Upper lobe of right lung (tissue), 1 donor: ENCODE data around the gene PIGN. TPM values are rescaled to one million over a fixed set of nuclear protein-coding genes. Genes with fewer than 3 reads are reported as not detected.

Source experiments
- ATAC-seq: fragments of 200-7000 bp; cut with Tn5 transposase; one replicate; pipeline ENCODE4 v1.9.1; 2020; ENCODE audit warnings: mild to moderate bottlenecking, moderate library complexity
- DNase-seq: peaks from one replicate; pipeline ENCODE4 v3.0.0-alpha.2; 2020
- H3K27ac ChIP-seq: fragments of 200-600 bp; one replicate; pipeline ENCODE4 v1.8.0; 2022
- H3K27me3 ChIP-seq: fragments of 200-600 bp; one replicate; pipeline ENCODE4 v1.8.0; 2022; ENCODE audit warnings: mild to moderate bottlenecking
- H3K36me3 ChIP-seq: fragments of 200-600 bp; one replicate; pipeline ENCODE4 v1.8.0; 2022
- H3K4me1 ChIP-seq: fragments of 200-600 bp; one replicate; pipeline ENCODE4 v1.8.0; 2022
- H3K4me3 ChIP-seq: fragments of 200-600 bp; one replicate; pipeline ENCODE4 v1.8.0; 2022; ENCODE audit warnings: mild to moderate bottlenecking
- H3K9me3 ChIP-seq: fragments of 200-600 bp; one replicate; pipeline ENCODE4 v1.8.0; 2022
- CTCF ChIP-seq: fragments of 200-600 bp; IDR thresholded peaks from one replicate; pipeline ENCODE4 v1.8.0; 2022; ENCODE audit warnings: antibody characterized with exemption
- intact Hi-C: fragments of 100-400 bp; cut with DNase I; formaldehyde crosslinking; loops from one replicate; pipeline ENCODE4 v1.11.0; 2022
- total RNA-seq: library from RNA; stranded (reverse); fragmentation: NEBNext Ultra II Directional; extraction: Animal tissue kit (Norgen Biotek cat#: 25700); gene quantifications from one replicate; pipeline ENCODE4 v1.2.1, GENCODE V29; 2021
- donor health status: DM: no; HTN: yes; CAD: no; lungs with severe emphysema.

Gene PIGN
- total RNA-seq, 1 donor from 2014 or later, result 25.2 TPM

GRCh38 chr18:62001396-62001795 is 185.5 kb downstream of the PIGN start:
- no peak for ATAC-seq
- H3K4me3 ChIP-seq, result no peak overlapping the region
- TF ChIP-seq CTCF, result no peak
- no peaks in the 10 kb centered on the region for H3K9me3 ChIP-seq
- DNase-seq, result no peak
- no peaks in the 10 kb centered on the region for H3K27me3 ChIP-seq
- no peaks in the 10 kb centered on the region for H3K36me3 ChIP-seq
- intact Hi-C loops, result no loop called here
- no peaks in the 10 kb centered on the region for H3K4me1 ChIP-seq
- H3K27ac ChIP-seq, result no peak overlapping the region

- no peak overlapping the region for H3K4me3 ChIP-seq
- no peak for ATAC-seq
- H3K9me3 ChIP-seq, result no peaks in the 10 kb centered on the region
- TF ChIP-seq CTCF, result no peak
- no peaks in the 10 kb centered on the region for H3K36me3 ChIP-seq
- no peak for DNase-seq
- H3K27me3 ChIP-seq, result no peaks in the 10 kb centered on the region
- intact Hi-C loops, result no loop called here
- no peak overlapping the region for H3K27ac ChIP-seq
- H3K4me1 ChIP-seq, result peaks cover 1% of the 10 kb centered on the region
Observed at GRCh38 chr18:61998957-61999356, 187.9 kb downstream of the PIGN start.

GRCh38 chr18:61998335-61998734 is 188.5 kb downstream of the PIGN start:
- ATAC-seq (no peak), DNase-seq (no peak)
- Histone ChIP-seq H3K4me3 (no peak overlapping the region), H3K4me1 (peaks cover 6% of the 10 kb centered on the region), H3K36me3 (no peaks in the 10 kb centered on the region), H3K9me3 (no peaks in the 10 kb centered on the region), H3K27me3 (no peaks in the 10 kb centered on the region), H3K27ac (no peak overlapping the region)
- no peak for TF ChIP-seq CTCF
- intact Hi-C loops, result no loop called here

- no peaks in the 10 kb centered on the region for H3K36me3 ChIP-seq
- TF ChIP-seq CTCF, result no peak
- H3K9me3 ChIP-seq, result no peaks in the 10 kb centered on the region
- ATAC-seq, result no peak
- H3K4me1 ChIP-seq, result peaks cover 15% of the 10 kb centered on the region
- no peaks in the 10 kb centered on the region for H3K27me3 ChIP-seq
- intact Hi-C loops, result no loop called here
- no peak overlapping the region for H3K4me3 ChIP-seq
- DNase-seq, result no peak
- H3K27ac ChIP-seq, result no peak overlapping the region
Observed at GRCh38 chr18:61995618-61996017, 191.2 kb downstream of the PIGN start.

- ATAC-seq, result no peak
- Histone ChIP-seq H3K4me3 (no peak overlapping the region), H3K36me3 (no peaks in the 10 kb centered on the region), H3K27ac (no peak overlapping the region), H3K9me3 (no peaks in the 10 kb centered on the region), H3K27me3 (no peaks in the 10 kb centered on the region), H3K4me1 (peaks cover 15% of the 10 kb centered on the region)
- DNase-seq, result no peak
- TF ChIP-seq CTCF, result no peak
- intact Hi-C loops, result no loop called here
Observed at GRCh38 chr18:61993831-61994230, 193.0 kb downstream of the PIGN start.

GRCh38 chr18:61992923-61993322 is 193.9 kb downstream of the PIGN start:
- DNase-seq (no peak), ATAC-seq (peak; percentile 66)
- no peaks in the 10 kb centered on the region for H3K9me3 ChIP-seq
- peaks cover 15% of the 10 kb centered on the region for H3K4me1 ChIP-seq
- no peak for TF ChIP-seq CTCF
- no peak overlapping the region for H3K4me3 ChIP-seq
- no peaks in the 10 kb centered on the region for H3K27me3 ChIP-seq
- no peak overlapping the region for H3K27ac ChIP-seq
- intact Hi-C loops, result no loop called here
- no peaks in the 10 kb centered on the region for H3K36me3 ChIP-seq
